Caco-2 (cell line): ENCODE data around the gene MAGEB17. TPM values are rescaled to one million over a fixed set of nuclear protein-coding genes. Genes with fewer than 3 reads are reported as not detected.
A peak's percentile ranks its signal among the peaks of the same experiment; 100 is the strongest.

Source experiments
- BruUV-seq: library from RNA; stranded (reverse); fragments of 400-500 nt; replicated peaks from 2 replicates; lab custom pipeline; 2021; lab: Mats Ljungman, UMichigan
- CTCF ChIA-PET: fragments of 300-600 bp; sonication (Branson Sonifier 250); formaldehyde crosslinking; loops from one replicate; lab custom pipeline; 2022; ENCODE audit warnings: antibody characterized with exemption; lab: Charles Lee
- POLR2A ChIA-PET: fragments of 300-600 bp; sonication (Branson Sonifier 250); formaldehyde crosslinking; loops from one replicate; lab custom pipeline; 2022; ENCODE audit warnings: antibody characterized with exemption; lab: Charles Lee
- DNase-seq, 2 experiments: peaks; one replicate each; pipeline versions ENCODE4 v3.0.0 to v3.0.0-alpha.2; 2020 to 2022
- H3K27me3 ChIP-seq: replicated peaks from 2 replicates; pipeline ENCODE4 v1.6.0; 2011; ENCODE audit warnings: low read length; ENCODE audit not compliant: control insufficient read depth, insufficient read depth
- H3K36me3 ChIP-seq: 2 replicates; pipeline ENCODE4 v1.5.1; 2011; ENCODE audit warnings: low read length; ENCODE audit not compliant: control insufficient read depth, insufficient read depth
- H3K4me1 ChIP-seq: fragments of 250-450 bp; sonication (Bioruptor Pico); 2 replicates; pipeline ENCODE4 v1.5.1; 2020; ENCODE audit warnings: mild to moderate bottlenecking
- H3K4me3 ChIP-seq: 2 replicates; pipeline ENCODE4 v1.5.1; 2011; ENCODE audit warnings: low read depth, mild to moderate bottlenecking, control low read depth, low read length
- H3K9me3 ChIP-seq: fragments of 250-450 bp; sonication (Bioruptor Pico); 2 replicates; pipeline ENCODE4 v1.5.1; 2020; ENCODE audit warnings: mild to moderate bottlenecking, moderate library complexity
- H3K27ac Mint-ChIP-seq: one replicate; pipeline ENCODE4 v1.8.0; 2022; ENCODE audit warnings: mixed read lengths; ENCODE audit not compliant: unreplicated experiment
- H3K27me3 Mint-ChIP-seq: one replicate; pipeline ENCODE4 v1.8.0; 2022; ENCODE audit warnings: mixed read lengths; ENCODE audit not compliant: insufficient read depth, unreplicated experiment
- H3K36me3 Mint-ChIP-seq: one replicate; pipeline ENCODE4 v1.8.0; 2022; ENCODE audit warnings: mild to moderate bottlenecking, mixed read lengths; ENCODE audit not compliant: insufficient read depth, unreplicated experiment
- H3K4me1 Mint-ChIP-seq: one replicate; pipeline ENCODE4 v1.8.0; 2022; ENCODE audit warnings: low read depth, mixed read lengths; ENCODE audit not compliant: unreplicated experiment
- H3K4me3 Mint-ChIP-seq: one replicate; pipeline ENCODE4 v1.8.0; 2022; ENCODE audit warnings: mild to moderate bottlenecking, moderate library complexity, mixed read lengths; ENCODE audit not compliant: unreplicated experiment
- H3K9me3 Mint-ChIP-seq: one replicate; pipeline ENCODE4 v1.8.0; 2022; ENCODE audit warnings: mixed read lengths; ENCODE audit not compliant: unreplicated experiment
- intact Hi-C: fragments of 100-400 bp; cut with micrococcal nuclease; formaldehyde crosslinking; loops from one replicate; pipeline ENCODE4 v1.10.0; 2022; ENCODE audit not compliant: unreplicated experiment
- total RNA-seq: library from RNA; stranded (reverse); gene quantifications from 2 replicates; pipeline ENCODE4 v1.2.3, GENCODE V29; 2022
- TF ChIP-seq, protein P1 (sequence below), 2 experiments: fragments of 200-600 bp in 1 of 2; IDR thresholded peaks; 1 replicate in 1 of 2; 2 replicates in 1 of 2; pipeline versions ENCODE4 v1.5.1 to v1.8.0; 2011 to 2022; ENCODE audit warnings: antibody characterized with exemption in 1 of 2, control low read depth in 1 of 2, inconsistent platforms in 1 of 2, low read depth in 1 of 2, low read length in 1 of 2, mild to moderate bottlenecking in 1 of 2, moderate library complexity in 1 of 2; ENCODE audit not compliant: insufficient read depth in 1 of 2, severe bottlenecking in 1 of 2, unreplicated experiment in 1 of 2

Gene MAGEB17
- total RNA-seq, 1 experiment from 2014 or later = not detected

DNA sequence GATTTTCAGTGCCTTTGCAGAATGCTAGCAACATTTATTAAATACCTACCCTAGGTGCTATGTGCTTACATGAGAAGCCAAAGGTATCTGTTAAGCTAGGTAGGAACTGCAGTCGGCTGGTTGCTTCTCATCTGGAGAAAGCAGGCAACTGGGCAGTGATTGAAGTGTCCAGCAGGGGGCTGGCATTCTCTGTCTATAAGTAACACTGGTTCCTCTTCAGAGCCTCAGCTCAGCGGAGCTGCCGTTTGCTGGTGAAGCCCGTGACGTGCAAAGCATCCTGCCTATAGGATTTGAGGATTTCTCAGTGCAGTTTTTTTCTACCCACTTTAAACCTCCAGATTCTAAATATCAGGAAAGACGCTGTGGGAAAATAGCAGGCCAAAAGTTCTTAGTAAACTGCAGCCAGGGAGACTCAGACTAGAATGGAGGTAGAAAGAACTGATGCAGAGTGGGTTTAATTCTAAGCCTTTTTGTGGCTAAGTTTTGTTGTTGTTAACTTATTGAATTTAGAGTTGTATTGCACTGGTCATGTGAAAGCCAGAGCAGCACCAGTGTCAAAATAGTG lies 44.0 kb upstream of the MAGEB17 start, which contains the start of gene GRPR:
GRPR (plus strand) TSS at position 344 of the 565 bp plus-strand sequence. CDS start 389 bp downstream, outside the sequence.
- intact Hi-C loops = loop anchor here (2.0 to 10.0 kb wide), 3 partner anchors 89 to 571 kb away; no protein-coding TSS in a partner anchor
- CTCF ChIA-PET = interaction anchor here (0.8 to 1.5 kb wide), 7 partner anchors 10 to 322 kb away, joined by 3 to 12 read pairs (median 6); no protein-coding TSS in a partner anchor

DNA sequence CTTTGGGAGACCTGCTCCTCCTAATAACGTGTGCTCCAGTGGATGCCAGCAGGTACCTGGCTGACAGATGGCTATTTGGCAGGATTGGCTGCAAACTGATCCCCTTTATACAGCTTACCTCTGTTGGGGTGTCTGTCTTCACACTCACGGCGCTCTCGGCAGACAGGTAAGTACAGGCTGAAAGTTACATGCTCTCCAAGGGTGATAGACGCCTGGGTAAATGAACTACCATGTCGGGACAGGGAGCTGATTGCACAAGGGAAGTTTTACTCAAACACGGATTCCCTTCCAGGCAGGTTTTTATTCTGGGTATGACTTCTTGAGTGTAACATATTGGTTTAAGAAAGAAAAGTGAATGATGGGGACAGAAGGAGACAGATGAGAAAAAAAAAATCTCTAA lies 43.1 kb upstream of the MAGEB17 start:
- ChIA-PET POLR2A (no interaction called here), CTCF (no interaction called here)
- TF ChIP-seq, protein P1, sequence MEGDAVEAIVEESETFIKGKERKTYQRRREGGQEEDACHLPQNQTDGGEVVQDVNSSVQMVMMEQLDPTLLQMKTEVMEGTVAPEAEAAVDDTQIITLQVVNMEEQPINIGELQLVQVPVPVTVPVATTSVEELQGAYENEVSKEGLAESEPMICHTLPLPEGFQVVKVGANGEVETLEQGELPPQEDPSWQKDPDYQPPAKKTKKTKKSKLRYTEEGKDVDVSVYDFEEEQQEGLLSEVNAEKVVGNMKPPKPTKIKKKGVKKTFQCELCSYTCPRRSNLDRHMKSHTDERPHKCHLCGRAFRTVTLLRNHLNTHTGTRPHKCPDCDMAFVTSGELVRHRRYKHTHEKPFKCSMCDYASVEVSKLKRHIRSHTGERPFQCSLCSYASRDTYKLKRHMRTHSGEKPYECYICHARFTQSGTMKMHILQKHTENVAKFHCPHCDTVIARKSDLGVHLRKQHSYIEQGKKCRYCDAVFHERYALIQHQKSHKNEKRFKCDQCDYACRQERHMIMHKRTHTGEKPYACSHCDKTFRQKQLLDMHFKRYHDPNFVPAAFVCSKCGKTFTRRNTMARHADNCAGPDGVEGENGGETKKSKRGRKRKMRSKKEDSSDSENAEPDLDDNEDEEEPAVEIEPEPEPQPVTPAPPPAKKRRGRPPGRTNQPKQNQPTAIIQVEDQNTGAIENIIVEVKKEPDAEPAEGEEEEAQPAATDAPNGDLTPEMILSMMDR (IDR thresholded peaks at IDR 0.05; ENCODE audit: insufficient read depth in 1 of 2, low read depth in 1 of 2, low read length in 1 of 2, severe bottlenecking in 1 of 2, unreplicated experiment in 1 of 2) = no peak
- Mint-ChIP-seq H3K27ac (no peak overlapping the region), H3K9me3 (no peaks in the 10 kb centered on the region), H3K4me3 (no peak overlapping the region), H3K27me3 (peaks cover 5% of the 10 kb centered on the region), H3K36me3 (no peaks in the 10 kb centered on the region), H3K4me1 (no peaks in the 10 kb centered on the region)
- intact Hi-C loops = loop anchor here (5.0 to 10.0 kb wide), 2 partner anchors 192 to 571 kb away; no protein-coding TSS in a partner anchor
- Histone ChIP-seq H3K27me3 (no peaks in the 10 kb centered on the region), H3K4me3 (no peak overlapping the region), H3K36me3 (no peaks in the 10 kb centered on the region), H3K9me3 (no peaks in the 10 kb centered on the region), H3K4me1 (no peaks in the 10 kb centered on the region)
- no TSS peak for BruUV-seq
- DNase-seq = no peak

More for the DNA sequence above, 44.0 kb upstream of the MAGEB17 start, which contains the start of gene GRPR:
- no peaks in the 10 kb centered on the region for H3K4me1 ChIP-seq
- H3K36me3 ChIP-seq = no peaks in the 10 kb centered on the region
- Mint-ChIP-seq H3K27me3 (peaks cover 5% of the 10 kb centered on the region), H3K36me3 (no peaks in the 10 kb centered on the region), H3K4me3 (no peak within 1 kb of the TSS), H3K4me1 (no peaks in the 10 kb centered on the region), H3K27ac (no peak within 1 kb of the TSS), H3K9me3 (no peaks in the 10 kb centered on the region)
- no peak within 1 kb of the TSS for H3K4me3 ChIP-seq
- no peaks in the 10 kb centered on the region for H3K27me3 ChIP-seq
- BruUV-seq = no TSS peak
- peak; percentile 73 to 81 for DNase-seq
- TF ChIP-seq, protein P1 (IDR thresholded peaks at IDR 0.05; ENCODE audit: insufficient read depth in 1 of 2, low read depth in 1 of 2, low read length in 1 of 2, severe bottlenecking in 1 of 2, unreplicated experiment in 1 of 2) = peak; percentile 49 to 76
- H3K9me3 ChIP-seq = no peaks in the 10 kb centered on the region
- POLR2A ChIA-PET = no interaction called here

DNA sequence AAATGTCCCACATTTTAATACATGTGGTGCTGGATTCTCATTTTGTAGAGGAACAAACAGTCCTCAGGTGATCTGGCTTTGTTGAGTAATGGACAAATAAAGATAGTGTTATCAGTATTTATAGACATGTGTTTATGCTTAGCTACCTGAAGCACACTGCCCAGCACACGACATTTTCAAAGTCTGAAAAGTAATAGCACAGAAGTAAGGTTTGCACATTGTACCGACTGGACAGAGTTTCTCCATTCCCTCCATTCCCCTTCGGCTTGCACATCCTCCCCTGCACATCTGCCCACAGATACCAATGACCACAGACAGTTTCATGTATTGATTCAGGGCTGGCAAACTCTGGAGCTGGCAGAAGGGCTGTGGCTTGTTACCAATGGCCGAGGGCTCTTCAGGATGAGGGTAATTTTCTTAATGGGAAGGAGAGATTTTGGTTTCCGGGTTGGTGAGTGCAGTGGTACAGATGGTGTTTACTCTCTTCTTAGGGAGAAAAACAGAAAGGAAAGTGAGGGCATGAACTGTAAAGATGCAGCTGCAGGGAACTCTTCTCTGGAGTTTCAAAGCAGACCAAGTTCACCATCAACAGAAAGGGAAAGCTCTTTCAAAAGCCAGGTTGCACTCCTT lies 41.6 kb upstream of the MAGEB17 start:
- ChIA-PET CTCF (no interaction called here), POLR2A (no interaction called here)
- TF ChIP-seq, protein P1 (IDR thresholded peaks at IDR 0.05; ENCODE audit: insufficient read depth in 1 of 2, low read depth in 1 of 2, low read length in 1 of 2, severe bottlenecking in 1 of 2, unreplicated experiment in 1 of 2) = no peak
- H3K27me3 ChIP-seq = no peaks in the 10 kb centered on the region
- H3K4me3 ChIP-seq = no peak overlapping the region
- no peaks in the 10 kb centered on the region for H3K4me1 ChIP-seq
- intact Hi-C loops = loop anchor here (10.0 kb wide), 1 partner anchor 569 kb away; no protein-coding TSS in a partner anchor
- no peak for DNase-seq
- no peaks in the 10 kb centered on the region for H3K36me3 ChIP-seq
- H3K4me1 Mint-ChIP-seq = no peaks in the 10 kb centered on the region
- H3K4me3 Mint-ChIP-seq = peak overlapping the region; percentile 29
- H3K9me3 ChIP-seq = no peaks in the 10 kb centered on the region
- BruUV-seq = no TSS peak
- no peaks in the 10 kb centered on the region for H3K9me3 Mint-ChIP-seq
- H3K27ac Mint-ChIP-seq = no peak overlapping the region
- H3K36me3 Mint-ChIP-seq = no peaks in the 10 kb centered on the region
- peaks cover 5% of the 10 kb centered on the region for H3K27me3 Mint-ChIP-seq
